Vagina (tissue), 2 donors: ENCODE data around the gene ZNF79.

Experiments
- CTCF ChIP-seq, 3 experiments: fragments of 450-650 bp in 2 of 3; fragments of 200-600 bp in 1 of 3; sonication (generic) in 1 of 3; IDR thresholded peaks; one replicate each; pipeline ENCODE4 v1.5.1; 2017 to 2019; ENCODE audit warnings: antibody characterized with exemption in 3 of 3, mild to moderate bottlenecking in 2 of 3, moderate library complexity in 2 of 3
- POLR2A ChIP-seq, 2 donors: fragments of 450-650 bp; IDR thresholded peaks; one replicate each; pipeline ENCODE4 v1.6.1; 2017; ENCODE audit warnings: antibody characterized with exemption in 2 of 2, mild to moderate bottlenecking in 2 of 2, moderate library complexity in 2 of 2
- POLR2AphosphoS5 ChIP-seq, 2 donors: sonication (generic); formaldehyde crosslinking; IDR thresholded peaks; one replicate each; pipeline ENCODE4 v1.9.0; 2017; ENCODE audit warnings: antibody characterized with exemption in 2 of 2, mild to moderate bottlenecking in 2 of 2, low read depth in 1 of 2; ENCODE audit not compliant: insufficient read depth in 1 of 2

GRCh38 chr9:127405344-127406125, 18.6 kb upstream of the ZNF79 start:
- TF ChIP-seq CTCF (IDR thresholded peaks at IDR 0.05) (no peak), POLR2A (IDR thresholded peaks at IDR 0.05) (no peak), POLR2AphosphoS5 (IDR thresholded peaks at IDR 0.05; ENCODE audit: insufficient read depth in 1 of 2, low read depth in 1 of 2) (no peak)
